B cell (primary cell): ENCODE measurements around the gene GATA3. TPM values are rescaled to one million over a fixed set of nuclear protein-coding genes. Genes with fewer than 3 reads are reported as not detected.

ENCODE experiments used
- ATAC-seq: fragments of 200-7000 bp; cut with Tn5 transposase; one replicate; pipeline ENCODE4 v1.10.0; 2021; ENCODE audit warnings: low read depth, mild to moderate bottlenecking, moderate number of reproducible peaks, moderate library complexity
- CTCF ChIA-PET: fragments of 350-600 bp; sonication (Branson Sonifier 250); formaldehyde crosslinking; loops from one replicate; lab custom pipeline; 2021; ENCODE audit warnings: antibody characterized with exemption, inconsistent platforms; lab: Charles Lee
- POLR2A ChIA-PET: fragments of 350-600 bp; sonication (Branson Sonifier 250); formaldehyde crosslinking; loops from one replicate; lab custom pipeline; 2021; ENCODE audit warnings: antibody characterized with exemption; lab: Charles Lee
- DNase-seq: peaks from one replicate; pipeline ENCODE4 v3.0.0; 2013
- H2AFZ ChIP-seq: 2 replicates; pipeline ENCODE4 v1.6.1; 2012; ENCODE audit warnings: mild to moderate bottlenecking, low read depth, low read length; ENCODE audit not compliant: insufficient read depth, poor library complexity, severe bottlenecking
- H3K27ac ChIP-seq, 2 donors: 1 replicate in 1 of 2; 2 replicates in 1 of 2; pipeline ENCODE4 v1.5.1; 2012 to 2013; ENCODE audit warnings: low read length in 2 of 2, mild to moderate bottlenecking in 2 of 2, moderate library complexity in 1 of 2
- H3K27me3 ChIP-seq, 4 experiments: fragments of 200-600 bp in 1 of 4; sonication (generic) in 1 of 4; replicated peaks in 1 of 4; 1 replicate in 2 of 4; 2 replicates in 2 of 4; pipeline versions ENCODE4 v1.6.1 to v1.7.0; 2013 to 2016; ENCODE audit warnings: low read length in 3 of 4, mild to moderate bottlenecking in 2 of 4, mixed read lengths in 1 of 4, moderate library complexity in 1 of 4; ENCODE audit not compliant: insufficient read depth in 4 of 4, control insufficient read depth in 3 of 4; ENCODE audit errors: control extremely low read depth in 1 of 4
- H3K36me3 ChIP-seq, 2 experiments: replicated peaks in 1 of 2; 1 replicate in 1 of 2; 2 replicates in 1 of 2; pipeline versions ENCODE4 v1.6.1 to v1.7.1; 2013; ENCODE audit warnings: low read length in 1 of 2; ENCODE audit not compliant: insufficient read depth in 2 of 2, control insufficient read depth in 1 of 2; ENCODE audit errors: control extremely low read depth in 1 of 2, extremely low read depth in 1 of 2
- H3K4me1 ChIP-seq, 2 donors: fragments of 200-600 bp in 1 of 2; sonication (generic) in 1 of 2; 1 replicate in 1 of 2; 2 replicates in 1 of 2; pipeline versions ENCODE4 v1.5.1 to v1.6.1; 2013 to 2017; ENCODE audit warnings: low read length in 2 of 2; ENCODE audit not compliant: control insufficient read depth in 2 of 2, insufficient read depth in 2 of 2
- H3K4me2 ChIP-seq: replicated peaks from 2 replicates; pipeline ENCODE3; 2012; ENCODE audit warnings: mild to moderate bottlenecking, low read depth, low read length; ENCODE audit not compliant: poor library complexity, severe bottlenecking
- H3K4me3 ChIP-seq, 5 experiments: fragments of 200-600 bp in 1 of 5; sonication (generic) in 1 of 5; 1 replicate in 3 of 5; 2 replicates in 2 of 5; pipeline versions ENCODE4 v1.5.1 to v1.7.0; 2011 to 2016; ENCODE audit warnings: low read length in 4 of 5, mild to moderate bottlenecking in 4 of 5, low read depth in 2 of 5, control low read depth in 1 of 5, moderate library complexity in 1 of 5; ENCODE audit not compliant: insufficient read depth in 1 of 5; ENCODE audit errors: control extremely low read depth in 1 of 5, extremely low read depth in 1 of 5
- H3K79me2 ChIP-seq: fragments of 200-600 bp; sonication (generic); one replicate; pipeline ENCODE4 v1.6.0; 2016; ENCODE audit warnings: low read length; ENCODE audit not compliant: control insufficient read depth, insufficient read depth
- H3K9ac ChIP-seq: fragments of 200-600 bp; sonication (generic); 2 replicates; pipeline ENCODE4 v1.6.1; 2017; ENCODE audit warnings: mild to moderate bottlenecking, low read length, moderate library complexity
- H3K9me3 ChIP-seq, 3 donors: one replicate each; pipeline versions ENCODE4 v1.6.1 to v1.7.1; 2013; ENCODE audit warnings: low read length in 2 of 3; ENCODE audit not compliant: control insufficient read depth in 2 of 3, insufficient read depth in 1 of 3; ENCODE audit errors: control extremely low read depth in 1 of 3
- H4K20me1 ChIP-seq: 2 replicates; pipeline ENCODE4 v1.6.0; 2012; ENCODE audit warnings: mild to moderate bottlenecking, low read length; ENCODE audit not compliant: insufficient read depth, control insufficient read depth, poor library complexity, severe bottlenecking
- H3K27ac Mint-ChIP-seq: one replicate; pipeline ENCODE4 v1.8.0; 2021; ENCODE audit warnings: mixed read lengths
- H3K27me3 Mint-ChIP-seq: one replicate; pipeline ENCODE4 v1.8.0; 2021; ENCODE audit warnings: mixed read lengths
- H3K4me1 Mint-ChIP-seq: one replicate; pipeline ENCODE4 v1.8.0; 2021; ENCODE audit warnings: mixed read lengths
- H3K4me3 Mint-ChIP-seq: one replicate; pipeline ENCODE4 v1.8.0; 2021; ENCODE audit warnings: mixed read lengths
- H3K9me3 Mint-ChIP-seq: one replicate; pipeline ENCODE4 v1.8.0; 2022; ENCODE audit warnings: mixed read lengths; ENCODE audit not compliant: insufficient read depth
- EZH2 ChIP-seq: IDR thresholded peaks from 2 replicates; pipeline ENCODE4 v1.6.1; 2012; ENCODE audit warnings: borderline replicate concordance, low read depth, mild to moderate bottlenecking, moderate library complexity, low read length; ENCODE audit not compliant: insufficient read depth, poor library complexity, severe bottlenecking
- WGBS: methylation state at CpG from one replicate; pipeline ENCODE4 v1.1.5; 2013; ENCODE audit warnings: missing lambda C conversion rate; ENCODE audit not compliant: insufficient coverage; 5-methylcytosine and 5-hydroxymethylcytosine counted together
- intact Hi-C: fragments of 100-400 bp; cut with micrococcal nuclease; formaldehyde crosslinking; loops from one replicate; pipeline ENCODE4 v1.10.0; 2022
- polyA plus RNA-seq: library from polyadenylated mRNA; depleted of rRNA; stranded (reverse); fragments of >200 nt; gene quantifications from 2 replicates; pipeline ENCODE4 v1.2.3, GENCODE V29; 2012
- total RNA-seq, 2 donors: library from RNA; stranded (reverse); fragments of 120-200 nt in 1 of 2; gene quantifications; 1 replicate in 1 of 2; 2 replicates in 1 of 2; pipeline versions ENCODE4 v1.2.3 to v1.2.4, GENCODE V29; 2013 to 2022
- TF ChIP-seq, protein P1 (sequence below): fragments of 200-600 bp; IDR thresholded peaks from one replicate; pipeline ENCODE4 v1.8.0; 2022; ENCODE audit warnings: antibody characterized with exemption, mild to moderate bottlenecking

The GATA3 gene
- total and polyA plus RNA-seq, 2 donors (not counting 1 experiment from before 2014, with no cell fraction given), result 0.60 to 0.94 TPM

DNA sequence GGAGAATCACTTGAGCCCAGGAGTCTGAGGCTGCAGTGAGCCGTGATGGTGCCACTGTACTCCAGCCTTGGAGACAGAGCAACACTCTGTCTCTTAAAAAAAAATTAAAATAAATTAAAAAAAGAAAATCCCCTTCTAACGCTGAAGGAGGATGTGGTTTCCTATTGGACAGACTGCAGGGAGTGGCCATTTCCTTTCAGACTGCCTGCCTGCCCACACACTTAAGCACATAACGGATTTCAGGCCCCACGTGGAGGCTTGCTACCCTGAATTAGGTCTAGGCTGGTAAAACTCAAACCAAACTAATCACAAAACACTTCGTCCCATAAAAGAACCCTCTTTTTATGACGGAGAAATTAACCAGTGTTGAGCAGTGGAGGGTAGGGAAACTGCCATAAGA is 34.0 kb downstream of the GATA3 start:
- H4K20me1 ChIP-seq, result no peaks in the 10 kb centered on the region
- H3K4me1 Mint-ChIP-seq, result peaks cover 5% of the 10 kb centered on the region
- ATAC-seq (no peak), DNase-seq (no peak)
- H3K4me2 ChIP-seq, result peak overlapping the region; percentile 5
- no peak overlapping the region for H3K4me3 Mint-ChIP-seq
- intact Hi-C loops, result no loop called here
- 0% methylated on average over 1 of the region's 6 CpGs for WGBS
- no peak for TF ChIP-seq EZH2
- TF ChIP-seq, protein P1, sequence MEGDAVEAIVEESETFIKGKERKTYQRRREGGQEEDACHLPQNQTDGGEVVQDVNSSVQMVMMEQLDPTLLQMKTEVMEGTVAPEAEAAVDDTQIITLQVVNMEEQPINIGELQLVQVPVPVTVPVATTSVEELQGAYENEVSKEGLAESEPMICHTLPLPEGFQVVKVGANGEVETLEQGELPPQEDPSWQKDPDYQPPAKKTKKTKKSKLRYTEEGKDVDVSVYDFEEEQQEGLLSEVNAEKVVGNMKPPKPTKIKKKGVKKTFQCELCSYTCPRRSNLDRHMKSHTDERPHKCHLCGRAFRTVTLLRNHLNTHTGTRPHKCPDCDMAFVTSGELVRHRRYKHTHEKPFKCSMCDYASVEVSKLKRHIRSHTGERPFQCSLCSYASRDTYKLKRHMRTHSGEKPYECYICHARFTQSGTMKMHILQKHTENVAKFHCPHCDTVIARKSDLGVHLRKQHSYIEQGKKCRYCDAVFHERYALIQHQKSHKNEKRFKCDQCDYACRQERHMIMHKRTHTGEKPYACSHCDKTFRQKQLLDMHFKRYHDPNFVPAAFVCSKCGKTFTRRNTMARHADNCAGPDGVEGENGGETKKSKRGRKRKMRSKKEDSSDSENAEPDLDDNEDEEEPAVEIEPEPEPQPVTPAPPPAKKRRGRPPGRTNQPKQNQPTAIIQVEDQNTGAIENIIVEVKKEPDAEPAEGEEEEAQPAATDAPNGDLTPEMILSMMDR, result no peak
- H3K27ac Mint-ChIP-seq, result no peak overlapping the region
- H3K9ac ChIP-seq, result no peak overlapping the region
- H3K27me3 ChIP-seq, result no peaks in the 10 kb centered on the region
- ChIA-PET POLR2A (no interaction called here), CTCF (no interaction called here)
- no peak overlapping the region for H3K27ac ChIP-seq
- H3K9me3 Mint-ChIP-seq, result peaks cover 2% of the 10 kb centered on the region
- no peaks in the 10 kb centered on the region for H3K4me1 ChIP-seq
- no peak overlapping the region for H3K4me3 ChIP-seq
- no peak overlapping the region for H2AFZ ChIP-seq
- H3K79me2 ChIP-seq, result no peaks in the 10 kb centered on the region
- H3K9me3 ChIP-seq, result peaks cover 0 to 3% (median 0%) of the 10 kb centered on the region in 3 donors
- no peaks in the 10 kb centered on the region for H3K36me3 ChIP-seq
- H3K27me3 Mint-ChIP-seq, result peaks cover 2% of the 10 kb centered on the region

DNA sequence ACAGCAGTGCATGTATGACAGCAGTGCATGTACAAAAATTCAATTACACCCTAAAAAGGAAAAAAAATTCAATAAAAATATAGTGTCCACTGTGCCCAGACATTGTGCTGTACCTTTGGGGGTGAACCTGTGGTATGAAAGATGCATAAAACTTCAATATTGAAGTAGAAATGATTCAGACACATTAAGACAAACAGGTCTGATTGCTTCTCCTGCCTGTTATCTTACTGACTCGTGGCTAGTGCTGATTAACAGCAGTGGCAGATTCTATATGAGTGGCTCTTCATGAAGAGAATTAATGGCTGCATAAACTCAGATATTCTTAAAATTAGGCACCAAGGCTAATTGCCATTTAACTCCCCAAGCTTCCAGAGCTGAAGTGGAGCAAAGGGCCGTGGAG is 37.9 kb downstream of the GATA3 start:
- H3K9me3 ChIP-seq, result peaks cover 0 to 6% (median 0%) of the 10 kb centered on the region in 3 donors
- Mint-ChIP-seq H3K4me3 (no peak overlapping the region), H3K9me3 (peaks cover 2% of the 10 kb centered on the region), H3K27me3 (no peaks in the 10 kb centered on the region), H3K4me1 (peaks cover 5% of the 10 kb centered on the region), H3K27ac (no peak overlapping the region)
- H3K27me3 ChIP-seq, result no peaks in the 10 kb centered on the region
- DNase-seq, result no peak
- H4K20me1 ChIP-seq, result no peaks in the 10 kb centered on the region
- H3K4me2 ChIP-seq, result no peak overlapping the region
- no peak overlapping the region for H3K9ac ChIP-seq
- no peaks in the 10 kb centered on the region for H3K4me1 ChIP-seq
- no peak overlapping the region for H3K4me3 ChIP-seq
- POLR2A ChIA-PET, result no interaction called here
- intact Hi-C loops, result no loop called here
- no peaks in the 10 kb centered on the region for H3K36me3 ChIP-seq
- H3K27ac ChIP-seq, result no peak overlapping the region
- no peak for TF ChIP-seq EZH2
- TF ChIP-seq, protein P1, result no peak
- ATAC-seq, result no peak
- CTCF ChIA-PET, result no interaction called here
- WGBS, result no CpG with 5 or more reads among the region's 2 CpGs
- H2AFZ ChIP-seq, result no peak overlapping the region
- H3K79me2 ChIP-seq, result no peaks in the 10 kb centered on the region
